Measurements from ENCODE around the gene NME5.

The NME5 gene

GRCh38 chr5:138111937-138112336 lies 27.3 kb downstream of the NME5 start:
- Histone ChIP-seq H3K79me2 (ENCODE audit: control insufficient read depth, low read length) (no peaks in the 10 kb centered on the region), H3K4me3 (ENCODE audit: low read length) (no peak overlapping the region), H3K4me2 (ENCODE audit: low read length) (no peak overlapping the region)

GRCh38 chr5:138111181-138111580 lies 28.0 kb downstream of the NME5 start:
- Histone ChIP-seq H3K4me3 (ENCODE audit: low read length) (no peak overlapping the region), H3K9me3 (ENCODE audit: control insufficient read depth, insufficient read depth, low read length) (no peaks in the 10 kb centered on the region), H3F3A (ENCODE audit: control insufficient read depth, insufficient read depth) (no peaks in the 10 kb centered on the region), H3K4me2 (ENCODE audit: low read length) (no peak overlapping the region), H3K27me3 (ENCODE audit: control insufficient read depth, low read length) (peaks cover 18% of the 10 kb centered on the region; the same call in 1 of the 2 replicates), H4K20me1 (ENCODE audit: control insufficient read depth, insufficient read depth, low read depth, low read length) (no peaks in the 10 kb centered on the region), H3K4me1 (ENCODE audit: control insufficient read depth, low read length) (no peaks in the 10 kb centered on the region), H3K9me2 (replicated peaks; ENCODE audit: control insufficient read depth, low read length) (no peaks in the 10 kb centered on the region), H3K79me2 (ENCODE audit: control insufficient read depth, low read length) (no peaks in the 10 kb centered on the region), H3K36me3 (ENCODE audit: control insufficient read depth, low read length) (no peaks in the 10 kb centered on the region), H3K27ac (ENCODE audit: low read depth, low read length) (no peak overlapping the region)
- TF ChIP-seq CTCF (IDR thresholded peaks at IDR 0.05; ENCODE audit: low read depth, low read length, poor library complexity, severe bottlenecking) (no peak), EZH2phosphoT487 (IDR thresholded peaks at IDR 0.05; ENCODE audit: borderline replicate concordance, low read length) (no peak)

More at GRCh38 chr5:138111937-138112336, 27.3 kb downstream of the NME5 start:
- H3K9me3 ChIP-seq (ENCODE audit: control insufficient read depth, insufficient read depth, low read length): no peaks in the 10 kb centered on the region
- no peaks in the 10 kb centered on the region for H3F3A ChIP-seq (ENCODE audit: control insufficient read depth, insufficient read depth)
- H3K9me2 ChIP-seq (replicated peaks; ENCODE audit: control insufficient read depth, low read length): no peaks in the 10 kb centered on the region
- H4K20me1 ChIP-seq (ENCODE audit: control insufficient read depth, insufficient read depth, low read depth, low read length): no peaks in the 10 kb centered on the region
- H3K36me3 ChIP-seq (ENCODE audit: control insufficient read depth, low read length): no peaks in the 10 kb centered on the region
- H3K27ac ChIP-seq (ENCODE audit: low read depth, low read length): no peak overlapping the region
- no peaks in the 10 kb centered on the region for H3K4me1 ChIP-seq (ENCODE audit: control insufficient read depth, low read length)
- peaks cover 18% of the 10 kb centered on the region; the same call in 1 of the 2 replicates for H3K27me3 ChIP-seq (ENCODE audit: control insufficient read depth, low read length)
- TF ChIP-seq EZH2phosphoT487 (IDR thresholded peaks at IDR 0.05; ENCODE audit: borderline replicate concordance, low read length) (no peak), CTCF (IDR thresholded peaks at IDR 0.05; ENCODE audit: low read depth, low read length, poor library complexity, severe bottlenecking) (no peak)

GRCh38 chr5:138110266-138110963 lies 28.8 kb downstream of the NME5 start:
- TF ChIP-seq EZH2phosphoT487 (IDR thresholded peaks at IDR 0.05; ENCODE audit: borderline replicate concordance, low read length): no peak
- TF ChIP-seq CTCF (IDR thresholded peaks at IDR 0.05; ENCODE audit: low read depth, low read length, poor library complexity, severe bottlenecking): no peak
- Histone ChIP-seq H3K4me2 (ENCODE audit: low read length) (no peak overlapping the region), H4K20me1 (ENCODE audit: control insufficient read depth, insufficient read depth, low read depth, low read length) (no peaks in the 10 kb centered on the region), H3K79me2 (ENCODE audit: control insufficient read depth, low read length) (no peaks in the 10 kb centered on the region), H3K4me3 (ENCODE audit: low read length) (no peak overlapping the region), H3F3A (ENCODE audit: control insufficient read depth, insufficient read depth) (no peaks in the 10 kb centered on the region), H3K9me3 (ENCODE audit: control insufficient read depth, insufficient read depth, low read length) (no peaks in the 10 kb centered on the region), H3K9me2 (replicated peaks; ENCODE audit: control insufficient read depth, low read length) (no peaks in the 10 kb centered on the region), H3K27me3 (ENCODE audit: control insufficient read depth, low read length) (peaks cover 14% of the 10 kb centered on the region; the same call in 1 of the 2 replicates), H3K4me1 (ENCODE audit: control insufficient read depth, low read length) (no peaks in the 10 kb centered on the region), H3K36me3 (ENCODE audit: control insufficient read depth, low read length) (no peaks in the 10 kb centered on the region), H3K27ac (ENCODE audit: low read depth, low read length) (no peak overlapping the region)
